ENCODE data around the gene UNC13A. TPM values are rescaled to one million over a fixed set of nuclear protein-coding genes. Genes with fewer than 3 reads are reported as not detected.

UNC13A gene
- total and polyA plus RNA-seq, 2 of the 8 experiments (the other 6 are each of a cell fraction or from before 2014, with no cell fraction given), result 13.1 to 47.6 TPM

DNA sequence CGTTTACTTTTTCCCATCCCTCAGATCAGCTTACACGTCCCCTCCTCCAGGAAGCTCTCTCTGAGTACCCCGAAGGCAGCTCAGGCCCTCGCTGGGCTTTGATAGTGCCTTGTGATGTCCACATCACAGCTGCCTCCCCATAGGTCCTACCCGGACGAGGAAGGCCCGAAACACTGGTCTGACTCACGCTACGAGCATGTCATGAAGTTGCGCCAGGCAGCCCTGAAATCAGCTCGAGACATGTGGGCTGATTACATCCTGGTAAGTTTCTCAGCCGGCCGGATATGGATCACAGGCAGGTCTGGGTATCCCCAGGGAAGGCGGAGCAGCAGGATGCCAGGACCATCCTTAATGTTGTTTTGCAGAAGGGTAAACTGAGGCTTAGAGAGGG lies 128.0 kb downstream of the UNC13A start (continued):
- TF ChIP-seq CHD7 (IDR thresholded peaks at IDR 0.05; ENCODE audit: insufficient replicate concordance, low read length) (no peak), RBBP5 (IDR thresholded peaks at IDR 0.05; ENCODE audit: borderline replicate concordance, low read depth, low read length) (no peak), KDM4A (IDR thresholded peaks at IDR 0.05; ENCODE audit: low read depth, low read length, severe bottlenecking) (no peak), RNF2 (IDR thresholded peaks at IDR 0.05; ENCODE audit: borderline replicate concordance, low read depth, low read length, missing control alignments, poor library complexity, severe bottlenecking) (no peak), SIN3A (conservative IDR thresholded peaks at IDR 0.05 in 1 of 2, IDR thresholded peaks at IDR 0.05 in 1 of 2; ENCODE audit: low read depth in 1 of 2, low read length in 2 of 2) (no peak), NANOG (IDR thresholded peaks at IDR 0.05; ENCODE audit: insufficient read depth, low read depth, low read length, poor library complexity, severe bottlenecking) (no peak), NRF1 (IDR thresholded peaks at IDR 0.05; ENCODE audit: low read depth, low read length) (no peak), HDAC2 (IDR thresholded peaks at IDR 0.05; ENCODE audit: borderline replicate concordance in 1 of 2, low read depth in 2 of 2, low read length in 2 of 2) (no peak), SUZ12 (IDR thresholded peaks at IDR 0.05; ENCODE audit: low read length) (no peak)
